ENCODE data around the gene OLFML3.

- TF ChIP-seq EZH2 (IDR thresholded peaks at IDR 0.05) (no peak), CTCF (IDR thresholded peaks at IDR 0.05) (no peak), EZH2phosphoT487 (IDR thresholded peaks at IDR 0.05) (no peak)
Observed at GRCh38 chr1:113935970-113936369, 43.3 kb upstream of the OLFML3 start.

All from neural progenitor cell (in vitro differentiated cells).